CD4-positive, alpha-beta T cell (primary cell): Measurements from ENCODE around the gene BCKDHB. TPM values are rescaled to one million over a fixed set of nuclear protein-coding genes. Genes with fewer than 3 reads are reported as not detected.
"Not testable (repeated sequence)": the region's sequence is repeated elsewhere in the genome, so short reads cannot be mapped to it uniquely, and the experiment has no call there.

Source experiments
- ATAC-seq: fragments of 200-7000 bp; cut with Tn5 transposase; one replicate; pipeline ENCODE4 v1.10.0; 2022; ENCODE audit warnings: mild to moderate bottlenecking; ENCODE audit not compliant: poor library complexity
- CTCF ChIA-PET: fragments of 350-600 bp; sonication (Branson Sonifier 250); formaldehyde crosslinking; loops from one replicate; lab custom pipeline; 2021; ENCODE audit warnings: antibody characterized with exemption, inconsistent platforms; lab: Charles Lee
- POLR2A ChIA-PET: fragments of 350-600 bp; sonication (Branson Sonifier 250); formaldehyde crosslinking; loops from one replicate; lab custom pipeline; 2021; ENCODE audit warnings: antibody characterized with exemption, inconsistent platforms; lab: Charles Lee
- DNase-seq, 14 experiments: peaks; one replicate each; pipeline ENCODE4 v3.0.0-alpha.2; 2013 to 2020; ENCODE audit warnings: mixed read lengths in 2 of 14
- H3K27ac ChIP-seq, 2 donors: one replicate each; pipeline versions ENCODE4 v1.5.1 to v1.7.0; 2013; ENCODE audit warnings: low read length in 2 of 2, low read depth in 1 of 2, mild to moderate bottlenecking in 1 of 2
- H3K27me3 ChIP-seq, 2 experiments: 1 replicate in 1 of 2; 2 replicates in 1 of 2; pipeline versions ENCODE4 v1.6.1 to v1.7.0; 2013; ENCODE audit warnings: low read length in 2 of 2, control low read depth in 1 of 2, mild to moderate bottlenecking in 1 of 2, moderate library complexity in 1 of 2; ENCODE audit not compliant: insufficient read depth in 2 of 2, control insufficient read depth in 1 of 2
- H3K36me3 ChIP-seq: one replicate; pipeline ENCODE4 v1.6.1; 2013; ENCODE audit warnings: low read length, control low read depth; ENCODE audit not compliant: insufficient read depth
- H3K4me1 ChIP-seq: one replicate; pipeline ENCODE4 v1.6.1; 2013; ENCODE audit warnings: low read length, control low read depth; ENCODE audit not compliant: insufficient read depth
- H3K4me3 ChIP-seq: one replicate; pipeline ENCODE4 v1.5.1; 2013; ENCODE audit warnings: mild to moderate bottlenecking, low read length, moderate library complexity
- H3K9me3 ChIP-seq, 2 experiments: 1 replicate in 1 of 2; 2 replicates in 1 of 2; pipeline versions ENCODE4 v1.6.1 to v1.7.0; 2013; ENCODE audit warnings: low read length in 2 of 2, mild to moderate bottlenecking in 2 of 2, control low read depth in 1 of 2, moderate library complexity in 1 of 2; ENCODE audit not compliant: control insufficient read depth in 1 of 2, insufficient read depth in 1 of 2
- H3K27ac Mint-ChIP-seq: one replicate; pipeline ENCODE4 v1.8.0; 2020; ENCODE audit warnings: mixed read lengths
- H3K27me3 Mint-ChIP-seq: one replicate; pipeline ENCODE4 v1.8.0; 2021; ENCODE audit warnings: mixed read lengths
- H3K36me3 Mint-ChIP-seq: one replicate; pipeline ENCODE4 v1.8.0; 2021; ENCODE audit warnings: low read depth, mixed read lengths
- H3K4me1 Mint-ChIP-seq: one replicate; pipeline ENCODE4 v1.8.0; 2021; ENCODE audit warnings: low read depth, mixed read lengths
- H3K4me3 Mint-ChIP-seq: one replicate; pipeline ENCODE4 v1.8.0; 2020; ENCODE audit warnings: mild to moderate bottlenecking, mixed read lengths
- H3K9me3 Mint-ChIP-seq: one replicate; pipeline ENCODE4 v1.8.0; 2020; ENCODE audit warnings: mixed read lengths
- intact Hi-C, 2 experiments: fragments of 100-400 bp; cut with DNase I in 1 of 2; cut with micrococcal nuclease in 1 of 2; formaldehyde crosslinking; loops; one replicate each; pipeline versions ENCODE4 v1.15.1 to v1.9.0; 2023 to 2025; cut with DNase I, micrococcal nuclease
- total RNA-seq, 174 experiments: library from RNA in 2 of 174; stranded (reverse) in 2 of 174; gene quantifications; one replicate each; pipeline ENCODE4 v1.2.3 and lab custom pipeline; 2021 to 2026
- TF ChIP-seq, protein P1 (sequence below): fragments of 200-600 bp; IDR thresholded peaks from one replicate; pipeline ENCODE4 v1.8.0; 2022; ENCODE audit warnings: antibody characterized with exemption, mild to moderate bottlenecking

The BCKDHB gene
- total RNA-seq, 2 experiments from 2014 or later = 7.8 to 8.1 TPM

DNA sequence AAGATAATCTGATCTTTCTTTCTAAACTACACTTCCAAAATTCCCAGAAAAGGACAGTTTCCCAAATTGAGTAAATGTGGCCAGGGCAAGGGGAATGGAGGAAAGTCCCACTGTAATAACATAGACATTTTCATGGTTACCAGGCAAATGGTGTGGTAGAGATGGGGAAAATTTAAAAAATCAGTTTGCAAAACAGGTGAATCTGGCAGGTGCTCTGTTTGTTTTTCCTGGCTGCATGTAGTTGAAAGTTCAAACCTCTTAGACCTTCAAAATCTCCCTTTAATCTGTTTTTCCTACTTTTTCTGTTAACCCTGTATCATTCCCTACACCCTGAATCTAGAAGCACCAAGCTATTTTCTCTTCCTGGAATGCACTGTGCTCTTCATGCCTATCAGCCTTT, 2.0 kb upstream of the BCKDHB start:
- Histone ChIP-seq H3K4me3 (no peak overlapping the region), H3K4me1 (peaks cover 9% of the 10 kb centered on the region), H3K36me3 (no peaks in the 10 kb centered on the region), H3K9me3 (no peaks in the 10 kb centered on the region), H3K27ac (no peak overlapping the region), H3K27me3 (no peaks in the 10 kb centered on the region)
- DNase-seq = no peak
- H3K36me3 Mint-ChIP-seq = peaks cover 5% of the 10 kb centered on the region
- peaks cover 27% of the 10 kb centered on the region for H3K27me3 Mint-ChIP-seq
- no peaks in the 10 kb centered on the region for H3K9me3 Mint-ChIP-seq
- ChIA-PET POLR2A (interaction anchor here (0.6 kb wide), 1 partner anchor 14 kb away, joined by 4 read pairs; no protein-coding TSS in a partner anchor), CTCF (interaction anchor here (1.0 kb wide), 1 partner anchor 155 kb away, joined by 3 read pairs; no protein-coding TSS in a partner anchor)
- H3K4me1 Mint-ChIP-seq = peaks cover 36% of the 10 kb centered on the region
- H3K27ac Mint-ChIP-seq = no peak overlapping the region
- ATAC-seq = no peak
- TF ChIP-seq, protein P1, sequence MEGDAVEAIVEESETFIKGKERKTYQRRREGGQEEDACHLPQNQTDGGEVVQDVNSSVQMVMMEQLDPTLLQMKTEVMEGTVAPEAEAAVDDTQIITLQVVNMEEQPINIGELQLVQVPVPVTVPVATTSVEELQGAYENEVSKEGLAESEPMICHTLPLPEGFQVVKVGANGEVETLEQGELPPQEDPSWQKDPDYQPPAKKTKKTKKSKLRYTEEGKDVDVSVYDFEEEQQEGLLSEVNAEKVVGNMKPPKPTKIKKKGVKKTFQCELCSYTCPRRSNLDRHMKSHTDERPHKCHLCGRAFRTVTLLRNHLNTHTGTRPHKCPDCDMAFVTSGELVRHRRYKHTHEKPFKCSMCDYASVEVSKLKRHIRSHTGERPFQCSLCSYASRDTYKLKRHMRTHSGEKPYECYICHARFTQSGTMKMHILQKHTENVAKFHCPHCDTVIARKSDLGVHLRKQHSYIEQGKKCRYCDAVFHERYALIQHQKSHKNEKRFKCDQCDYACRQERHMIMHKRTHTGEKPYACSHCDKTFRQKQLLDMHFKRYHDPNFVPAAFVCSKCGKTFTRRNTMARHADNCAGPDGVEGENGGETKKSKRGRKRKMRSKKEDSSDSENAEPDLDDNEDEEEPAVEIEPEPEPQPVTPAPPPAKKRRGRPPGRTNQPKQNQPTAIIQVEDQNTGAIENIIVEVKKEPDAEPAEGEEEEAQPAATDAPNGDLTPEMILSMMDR = no peak
- intact Hi-C loops = loop anchor here in 1 of 2 experiments (2.0 to 10.0 kb wide), 4 partner anchors 100 to 1030 kb away; partner anchors contain the start of genes LCA5, PHIP and TTK
- no peak overlapping the region for H3K4me3 Mint-ChIP-seq

GRCh38 chr6:80105972-80106417, 476 bp upstream of the BCKDHB start:
- Histone ChIP-seq H3K4me1 (peaks cover 9% of the 10 kb centered on the region), H3K4me3 (peak overlapping the region; percentile 80), H3K27ac (peak overlapping the region; percentile 23 to 26), H3K9me3 (no peaks in the 10 kb centered on the region), H3K36me3 (no peaks in the 10 kb centered on the region), H3K27me3 (no peaks in the 10 kb centered on the region)
- DNase-seq (no peak), ATAC-seq (no peak)
- H3K27me3 Mint-ChIP-seq = peaks cover 15% of the 10 kb centered on the region
- H3K36me3 Mint-ChIP-seq = peaks cover 5% of the 10 kb centered on the region
- POLR2A ChIA-PET = interaction anchor here (0.6 to 2.1 kb wide), 9 partner anchors 50 to 1647 kb away, joined by 3 to 26 read pairs (median 4); partner anchors contain the start of genes PHIP, TENT5A and TTK
- CTCF ChIA-PET = interaction anchor here (0.6 to 2.3 kb wide), 5 partner anchors 19 to 1648 kb away, joined by 3 to 11 read pairs (median 4); no protein-coding TSS in a partner anchor
- H3K27ac Mint-ChIP-seq = peak overlapping the region; percentile 80
- TF ChIP-seq, protein P1 = no peak
- intact Hi-C loops = loop anchor here (1.0 to 10.0 kb wide), 5 partner anchors 101 to 1646 kb away; partner anchors contain the start of genes TTK (in 2 of the 2), LCA5 (in 1 of the 2), PHIP (in 1 of the 2) and TENT5A (in 1 of the 2)
- peak overlapping the region; percentile 93 for H3K4me3 Mint-ChIP-seq
- H3K9me3 Mint-ChIP-seq = no peaks in the 10 kb centered on the region
- H3K4me1 Mint-ChIP-seq = peaks cover 36% of the 10 kb centered on the region

- H3K9me3 Mint-ChIP-seq, CTCF ChIA-PET, DNase-seq, ATAC-seq, intact Hi-C loops, H3K36me3 ChIP-seq, H3K27me3 Mint-ChIP-seq, H3K4me3 ChIP-seq, H3K4me3 Mint-ChIP-seq, H3K27ac ChIP-seq, H3K9me3 ChIP-seq, H3K27me3 ChIP-seq, POLR2A ChIA-PET, H3K27ac Mint-ChIP-seq, H3K4me1 ChIP-seq: not testable (repeated sequence)
- H3K4me1 Mint-ChIP-seq = peaks cover 11% of the 10 kb centered on the region
- H3K36me3 Mint-ChIP-seq = peaks cover 57% of the 10 kb centered on the region
Measured at GRCh38 chr6:80122576-80122975, 16.1 kb downstream of the BCKDHB start.
